Aorta (tissue), 5 donors: ENCODE results near the gene DDX21. TPM values are rescaled to one million over a fixed set of nuclear protein-coding genes. Genes with fewer than 3 reads are reported as not detected.
"Not testable (repeated sequence)": the region's sequence is repeated elsewhere in the genome, so short reads cannot be mapped to it uniquely, and the experiment has no call there.

Experiments used
- ATAC-seq: fragments of 200-7000 bp; cut with Tn5 transposase; one replicate; pipeline ENCODE4 v1.9.1; 2022; ENCODE audit warnings: moderate library complexity; ENCODE audit not compliant: low FRiP score
- DNase-seq, 2 donors: peaks; one replicate each; pipeline ENCODE4 v3.0.0-alpha.2; 2020
- H3K27ac ChIP-seq, 2 donors: one replicate each; pipeline ENCODE4 v1.5.1; 2013; ENCODE audit warnings: low read length in 2 of 2, mild to moderate bottlenecking in 2 of 2, moderate library complexity in 2 of 2, control low read depth in 1 of 2, inconsistent platforms in 1 of 2, low read depth in 1 of 2
- H3K27me3 ChIP-seq, 2 donors: one replicate each; pipeline ENCODE4 v1.6.1; 2013; ENCODE audit warnings: control low read depth in 1 of 2, low read length in 1 of 2, mild to moderate bottlenecking in 1 of 2, moderate library complexity in 1 of 2; ENCODE audit not compliant: insufficient read depth in 2 of 2, control insufficient read depth in 1 of 2
- H3K36me3 ChIP-seq, 2 donors: one replicate each; pipeline ENCODE4 v1.6.1; 2013; ENCODE audit warnings: control low read depth in 1 of 2, low read length in 1 of 2, mild to moderate bottlenecking in 1 of 2; ENCODE audit not compliant: insufficient read depth in 2 of 2, control insufficient read depth in 1 of 2
- H3K4me1 ChIP-seq, 2 donors: one replicate each; pipeline ENCODE4 v1.6.1; 2013; ENCODE audit warnings: low read length in 2 of 2, control low read depth in 1 of 2, mild to moderate bottlenecking in 1 of 2, moderate library complexity in 1 of 2; ENCODE audit not compliant: insufficient read depth in 2 of 2, control insufficient read depth in 1 of 2
- H3K4me3 ChIP-seq, 2 donors: one replicate each; pipeline ENCODE4 v1.5.1; 2013; ENCODE audit warnings: low read length in 2 of 2, control low read depth in 1 of 2, mild to moderate bottlenecking in 1 of 2
- H3K9me3 ChIP-seq: one replicate; pipeline ENCODE4 v1.6.1; 2013; ENCODE audit warnings: mild to moderate bottlenecking, low read length; ENCODE audit not compliant: control insufficient read depth
- WGBS, 2 donors: extraction: QIAGEN DNeasy Blood & Tissue Kit; methylation state at CpG; one replicate each; pipeline ENCODE4 v1.1.7; 2013; 5-methylcytosine and 5-hydroxymethylcytosine counted together
- intact Hi-C, 2 donors: fragments of 100-400 bp; cut with DNase I; formaldehyde crosslinking; loops; one replicate each; pipeline versions ENCODE4 v1.14.2 to v1.15.0; 2022
- polyA plus RNA-seq, 2 donors: library from polyadenylated mRNA; stranded (reverse); fragments of 200-250 nt; gene quantifications; one replicate each; pipeline ENCODE4 v1.2.3, GENCODE V29; 2013
- total RNA-seq, 2 donors: library from RNA; stranded (reverse); fragmentation: NEBNext Ultra II Directional; extraction: Animal tissue kit (Norgen Biotek cat#: 25700); gene quantifications; one replicate each; pipeline ENCODE4 v1.2.1, GENCODE V29; 2021
- donor health status: healthy with polysubstance abuse.
- donor health status: Bipolar disorder and iron deficiency.
- donor health status: DM: no; HTN: no; CAD: no.
- donor health status: DM: no; HTN: no; CAD: no.
- donor health status: DM: yes; HTN: yes; CAD: no.

Gene DDX21
- total and polyA plus RNA-seq, 4 donors, result 13.7 to 52.4 (median 28.5) TPM

DNA sequence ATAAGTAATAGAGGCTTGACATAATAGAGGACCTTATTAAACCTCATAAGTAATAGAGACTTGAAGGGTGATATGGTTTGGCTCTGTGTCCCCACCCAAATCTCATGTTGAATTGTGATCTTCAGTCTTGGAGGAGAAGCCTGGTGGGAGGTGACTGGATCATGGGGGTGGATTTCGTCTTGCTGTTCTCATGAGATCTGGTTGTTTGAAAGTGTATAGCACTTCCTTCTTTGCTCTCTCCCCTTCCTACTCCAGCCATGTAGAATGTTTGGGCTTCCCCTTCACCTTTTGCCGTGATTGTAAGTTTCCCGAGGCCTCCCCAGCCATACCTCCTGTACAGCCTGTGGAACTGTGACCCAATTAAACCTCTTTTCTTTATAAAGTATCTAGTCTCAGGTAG lies 41.2 kb downstream of the DDX21 start:
- Histone ChIP-seq H3K27ac (peak overlapping the region in 1 of 2 donors; percentile 78), H3K9me3 (no peaks in the 10 kb centered on the region), H3K36me3 (peaks cover 0 to 2% of the 10 kb centered on the region in 2 donors), H3K27me3 (no peaks in the 10 kb centered on the region), H3K4me1 (no peaks in the 10 kb centered on the region), H3K4me3 (no peak overlapping the region)
- DNase-seq, result no peak
- no peak for ATAC-seq
- intact Hi-C loops, result no loop called here
- 88 to 94% methylated on average over 3 of the region's 3 CpGs for WGBS, 2 donors

DNA sequence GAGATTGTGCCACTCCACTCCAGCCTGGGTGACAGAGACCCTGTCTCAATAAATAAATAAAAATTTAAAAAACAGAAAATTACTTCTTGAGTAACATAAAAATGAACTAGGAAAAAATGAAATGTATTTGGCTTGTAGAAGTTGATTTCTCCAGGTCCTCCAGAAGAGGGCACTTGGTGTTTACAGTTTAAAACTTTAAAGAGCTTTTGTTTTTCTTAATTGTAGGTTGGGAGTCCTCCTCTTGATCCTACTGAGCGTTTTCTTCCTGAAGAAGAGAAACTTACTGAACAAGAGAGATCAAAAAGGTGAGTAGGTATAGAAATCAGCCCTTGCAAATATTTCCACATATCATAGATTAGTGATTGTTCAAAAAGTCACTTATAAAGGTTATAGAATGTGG lies 48.9 kb downstream of the DDX21 start:
- no peak for DNase-seq
- Histone ChIP-seq H3K36me3 (peaks cover 3 to 4% of the 10 kb centered on the region in 2 donors), H3K27ac (no peak overlapping the region), H3K4me1 (no peaks in the 10 kb centered on the region), H3K27me3 (no peaks in the 10 kb centered on the region), H3K4me3 (no peak overlapping the region), H3K9me3 (no peaks in the 10 kb centered on the region)
- intact Hi-C loops, result loop anchor here in 1 of 2 donors (5.0 kb wide), 1 partner anchor 87 kb away; no protein-coding TSS in a partner anchor
- ATAC-seq, result peak; percentile 63
- 3 to 4% methylated on average over 1 of the region's 1 CpG for WGBS, 2 donors

DNA sequence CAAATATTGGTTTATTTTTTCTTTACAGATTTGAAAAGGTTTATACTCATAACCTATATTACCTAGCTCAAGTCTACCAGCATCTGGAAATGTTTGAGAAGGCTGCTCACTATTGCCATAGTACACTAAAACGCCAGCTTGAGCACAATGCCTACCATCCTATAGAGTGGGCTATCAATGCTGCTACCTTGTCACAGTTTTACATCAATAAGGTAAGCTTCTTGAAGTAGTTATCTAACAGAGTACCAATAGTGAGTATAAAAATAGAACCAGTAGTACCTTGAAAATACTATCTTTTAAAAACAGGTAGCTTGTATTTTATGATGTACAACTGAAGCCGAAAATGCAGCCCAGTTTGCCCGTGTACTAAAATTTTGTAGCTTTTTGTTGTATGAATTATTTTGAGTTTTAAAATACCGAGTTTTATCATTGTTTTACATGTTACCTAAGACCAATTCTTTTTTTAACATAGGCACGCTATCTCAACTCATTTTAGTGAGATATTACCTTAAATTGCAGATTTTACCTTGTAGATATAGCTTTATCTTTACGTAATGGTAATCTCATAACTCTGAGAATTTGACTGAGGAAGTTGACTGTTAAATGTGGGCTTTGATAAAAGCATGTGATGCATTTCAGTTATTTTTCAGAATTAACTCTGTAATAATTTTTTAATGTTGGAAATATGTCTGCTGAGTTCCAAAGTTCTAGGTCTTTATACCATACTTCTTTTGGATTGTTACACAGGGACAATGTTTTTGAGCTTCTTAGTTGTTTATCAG lies 49.9 kb downstream of the DDX21 start:
- intact Hi-C loops, result no loop called here
- no peak overlapping the region for H3K4me3 ChIP-seq
- H3K4me1 ChIP-seq, result no peaks in the 10 kb centered on the region
- DNase-seq (no peak), ATAC-seq (no peak)
- H3K27me3 ChIP-seq, result no peaks in the 10 kb centered on the region
- peaks cover 2 to 3% of the 10 kb centered on the region in 2 donors for H3K36me3 ChIP-seq
- H3K9me3 ChIP-seq, result no peaks in the 10 kb centered on the region
- whole genome bisulfite sequencing, 2 donors, result 88 to 91% methylated on average over 6 of the region's 6 CpGs
- H3K27ac ChIP-seq, result no peak overlapping the region

DNA sequence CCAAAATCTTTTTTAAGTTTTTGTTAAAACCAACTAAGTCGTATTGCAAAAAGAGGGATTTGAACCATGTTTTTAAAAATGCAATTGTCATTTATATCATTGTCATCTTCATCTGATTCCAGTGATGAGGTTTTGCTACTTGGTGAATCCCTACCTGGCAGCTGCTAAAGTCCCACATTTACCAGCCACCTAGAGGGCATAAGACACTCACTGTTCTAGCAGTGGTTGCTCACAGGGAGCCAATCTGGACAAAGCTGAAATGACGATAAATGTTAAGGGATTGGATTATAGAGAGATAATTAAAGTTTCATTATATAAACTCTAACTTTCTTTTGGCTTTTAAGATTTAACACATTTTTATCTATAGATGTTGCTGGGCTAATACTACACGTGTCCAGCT lies 51.3 kb downstream of the DDX21 start:
- Histone ChIP-seq H3K4me3 (no peak overlapping the region), H3K27ac (no peak overlapping the region), H3K27me3 (no peaks in the 10 kb centered on the region), H3K9me3 (no peaks in the 10 kb centered on the region), H3K4me1 (no peaks in the 10 kb centered on the region), H3K36me3 (peaks cover 2 to 3% of the 10 kb centered on the region in 2 donors)
- ATAC-seq (no peak), DNase-seq (no peak)
- intact Hi-C loops, result no loop called here
- WGBS, 2 donors, result 81 to 85% methylated on average over 3 of the region's 3 CpGs

DNA sequence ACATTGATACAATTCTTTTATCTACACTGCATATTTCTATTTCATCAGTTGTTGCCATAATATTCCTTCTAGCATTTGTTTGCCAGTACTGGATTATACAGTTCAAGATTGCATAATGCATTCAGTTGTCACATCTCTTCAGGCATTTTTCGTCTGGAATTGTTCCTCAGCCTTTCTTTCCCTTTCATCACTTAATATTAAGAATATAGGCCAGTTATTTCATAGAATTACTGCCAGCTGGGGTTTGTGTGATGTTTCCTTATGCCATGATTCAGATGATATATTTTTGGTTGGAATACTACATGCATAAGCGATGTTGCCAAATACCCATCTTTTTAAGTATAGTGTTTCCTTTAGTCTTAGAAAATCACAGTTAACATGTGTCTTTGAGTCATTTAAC lies 53.4 kb downstream of the DDX21 start:
- H3K36me3 ChIP-seq, result peaks cover 2 to 5% of the 10 kb centered on the region in 2 donors
- no peaks in the 10 kb centered on the region for H3K4me1 ChIP-seq
- WGBS, 2 donors, result 54 to 56% methylated on average over 2 of the region's 2 CpGs
- H3K27ac ChIP-seq, result no peak overlapping the region
- DNase-seq, result no peak
- H3K4me3 ChIP-seq, result no peak overlapping the region
- H3K9me3 ChIP-seq, result no peaks in the 10 kb centered on the region
- intact Hi-C loops, result no loop called here
- no peak for ATAC-seq
- no peaks in the 10 kb centered on the region for H3K27me3 ChIP-seq

DNA sequence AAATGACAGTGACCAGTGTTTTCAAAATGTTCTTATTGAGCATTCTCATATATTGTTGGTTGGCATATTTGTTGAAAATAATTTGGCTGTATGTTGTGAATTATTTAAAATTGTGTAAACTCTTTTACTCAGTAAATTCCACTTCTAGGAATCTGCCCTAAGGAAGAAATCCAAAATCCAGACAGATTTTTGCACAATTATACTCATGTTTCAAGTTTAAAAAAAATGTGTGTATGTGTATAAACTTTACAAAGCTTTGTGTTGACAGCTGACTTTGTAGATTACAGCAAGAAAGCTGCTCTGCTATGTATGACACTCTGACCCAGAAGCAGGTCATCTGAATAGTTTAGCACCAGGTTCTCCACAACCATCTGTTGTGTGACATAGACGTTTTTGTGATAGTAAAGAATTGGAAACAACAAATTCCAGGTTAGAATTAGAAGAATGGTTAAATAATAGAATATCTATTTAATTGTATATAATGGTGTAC lies 54.2 kb downstream of the DDX21 start:
- Histone ChIP-seq H3K4me1 (no peaks in the 10 kb centered on the region), H3K4me3 (no peak overlapping the region), H3K27me3 (no peaks in the 10 kb centered on the region), H3K9me3 (no peaks in the 10 kb centered on the region), H3K36me3 (peaks cover 2 to 5% of the 10 kb centered on the region in 2 donors), H3K27ac (no peak overlapping the region)
- intact Hi-C loops, result no loop called here
- WGBS, 2 donors, result 47 to 57% methylated on average over 1 of the region's 1 CpG
- DNase-seq (no peak), ATAC-seq (no peak)

DNA sequence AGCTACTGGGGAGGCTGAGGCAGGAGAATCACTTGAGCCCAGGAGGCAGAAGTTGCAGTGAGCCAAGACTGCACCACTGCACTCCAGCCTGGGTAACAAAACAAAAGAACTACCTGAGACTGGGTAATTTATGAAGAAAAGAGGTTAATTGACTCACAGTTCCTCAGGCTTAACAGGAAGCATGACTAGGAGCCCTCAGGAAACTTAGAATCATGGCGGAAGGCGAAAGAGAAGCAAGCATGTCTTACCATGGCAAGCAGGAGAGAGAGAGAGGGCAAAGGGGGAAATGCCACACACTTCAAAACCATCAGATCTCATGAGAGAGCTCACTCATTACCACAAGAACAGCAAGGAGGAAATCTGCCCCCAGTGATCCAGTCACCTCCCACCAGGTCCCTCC lies 56.8 kb downstream of the DDX21 start:
- 93 to 100% methylated on average over 2 of the region's 2 CpGs for WGBS, 2 donors
- ATAC-seq, H3K27ac ChIP-seq, intact Hi-C loops, H3K4me1 ChIP-seq, H3K36me3 ChIP-seq, H3K27me3 ChIP-seq, H3K4me3 ChIP-seq, H3K9me3 ChIP-seq, DNase-seq: not testable (repeated sequence)

DNA sequence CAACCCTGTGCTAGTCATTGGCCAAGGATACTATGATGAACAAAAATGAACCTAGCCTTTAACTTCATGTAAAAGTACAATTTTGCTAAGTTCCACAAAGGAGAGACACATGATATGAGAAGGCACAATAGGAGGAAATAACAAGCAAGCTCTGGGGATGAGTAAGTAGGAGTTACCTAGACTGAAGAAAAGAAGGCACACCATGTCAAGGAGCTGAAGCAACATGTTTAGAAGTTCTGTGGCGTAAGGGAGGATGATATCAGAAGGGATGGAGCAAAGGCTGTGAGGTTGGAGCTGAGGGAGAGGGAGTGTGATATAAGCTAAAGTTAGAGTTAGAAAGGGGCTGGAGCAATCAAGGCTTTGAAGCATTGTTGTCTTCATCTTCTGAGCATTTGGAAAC lies 58.2 kb downstream of the DDX21 start:
- DNase-seq, result no peak
- Histone ChIP-seq H3K4me1 (no peaks in the 10 kb centered on the region), H3K27me3 (no peaks in the 10 kb centered on the region), H3K27ac (no peak overlapping the region), H3K36me3 (peaks cover 4 to 5% of the 10 kb centered on the region in 2 donors), H3K9me3 (no peaks in the 10 kb centered on the region), H3K4me3 (no peak overlapping the region)
- ATAC-seq, result no peak
- 95 to 100% methylated on average over 1 of the region's 1 CpG for WGBS, 2 donors
- intact Hi-C loops, result no loop called here

DNA sequence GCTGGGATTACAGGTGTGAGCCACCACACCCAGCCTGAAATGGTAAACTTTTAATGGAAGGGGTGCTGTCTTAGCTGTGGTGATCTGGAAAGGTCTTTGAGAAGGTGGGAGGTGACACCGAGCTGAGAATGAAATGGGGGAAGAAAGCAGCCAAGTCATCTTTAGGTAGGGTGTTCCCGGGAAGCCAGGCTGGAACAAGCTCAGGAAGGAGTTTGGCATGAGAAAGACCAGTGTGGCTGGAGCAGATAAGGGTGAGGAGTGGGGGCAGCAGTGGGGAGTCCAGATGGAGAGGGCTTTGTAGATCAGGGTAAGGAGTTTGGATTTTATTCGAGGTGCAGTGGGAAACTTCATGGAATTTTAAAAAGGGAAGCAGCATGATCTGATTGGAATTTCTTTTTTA lies 62.6 kb downstream of the DDX21 start:
- Histone ChIP-seq H3K9me3 (no peaks in the 10 kb centered on the region), H3K4me3 (no peak overlapping the region), H3K36me3 (peaks cover 4% of the 10 kb centered on the region in 2 donors), H3K27me3 (no peaks in the 10 kb centered on the region), H3K27ac (no peak overlapping the region), H3K4me1 (no peaks in the 10 kb centered on the region)
- WGBS, 2 donors, result 73 to 75% methylated on average over 3 of the region's 3 CpGs
- no peak for DNase-seq
- intact Hi-C loops, result no loop called here
- ATAC-seq, result no peak
